GM12878 (cell line): Measurements from ENCODE around the gene DGAT2. TPM values are rescaled to one million over a fixed set of nuclear protein-coding genes. Genes with fewer than 3 reads are reported as not detected.

ENCODE experiments used
- ATAC-seq: fragments of 200-7000 bp; cut with Tn5 transposase; 3 replicates; pipeline ENCODE4 v1.9.1; 2020; ENCODE audit warnings: mild to moderate bottlenecking, moderate library complexity
- BruUV-seq: library from RNA; stranded (reverse); fragments of 400-500 nt; replicated peaks from 2 replicates; lab custom pipeline; 2021; lab: Mats Ljungman, UMichigan
- CTCF ChIA-PET: fragments of 300-600 bp; sonication (Branson Sonifier 250); formaldehyde crosslinking; extraction: SDS; loops from one replicate; lab custom pipeline; 2021; ENCODE audit warnings: inconsistent platforms; lab: Yijun Ruan, JAX
- POLR2A ChIA-PET: fragments of 350-600 bp; formaldehyde crosslinking; extraction: SDS; loops from one replicate; lab custom pipeline; 2021; ENCODE audit warnings: inconsistent platforms; lab: Charles Lee
- RAD21 ChIA-PET: fragments of 300-600 bp; sonication (Branson Sonifier 250); formaldehyde crosslinking; loops from one replicate; lab custom pipeline; 2023; ENCODE audit warnings: antibody characterized with exemption; ENCODE audit not compliant: unreplicated experiment; lab: Charles Lee
- SMC1A ChIA-PET: fragments of 300-600 bp; sonication (Branson Sonifier 250); formaldehyde crosslinking; loops from one replicate; lab custom pipeline; 2023; ENCODE audit not compliant: unreplicated experiment, uncharacterized antibody; lab: Charles Lee
- DNase-seq: peaks from one replicate; pipeline ENCODE4 v3.0.0-alpha.2; 2011; ENCODE audit warnings: low read depth, low spot score
- FAIRE-seq: peaks from 3 replicates; lab custom pipeline; 2011; peaks lifted over from hg19 to GRCh38; lab: Jason Lieb, UNC
- H2AFZ ChIP-seq: 2 replicates; pipeline ENCODE4 v1.6.0; 2011; ENCODE audit warnings: low read depth, low read length, control low read depth; ENCODE audit not compliant: control insufficient read depth
- H3K27ac ChIP-seq: 2 replicates; pipeline ENCODE4 v1.5.1; 2011; ENCODE audit warnings: control low read depth; ENCODE audit not compliant: control insufficient read depth, insufficient read depth
- H3K27me3 ChIP-seq, 2 experiments: replicated peaks in 1 of 2; 2 replicates each; pipeline versions ENCODE4 v1.6.0 to v1.6.1; 2011; ENCODE audit warnings: low read length in 1 of 2; ENCODE audit not compliant: control insufficient read depth in 2 of 2, insufficient read depth in 2 of 2
- H3K36me3 ChIP-seq, 2 experiments: 2 replicates each; pipeline ENCODE4 v1.5.1; 2011; ENCODE audit warnings: low read length in 1 of 2; ENCODE audit not compliant: control insufficient read depth in 2 of 2, insufficient read depth in 2 of 2
- H3K4me1 ChIP-seq: 2 replicates; pipeline ENCODE4 v1.6.1; 2011; ENCODE audit warnings: mild to moderate bottlenecking, low read length, moderate library complexity, mixed read lengths; ENCODE audit not compliant: control insufficient read depth, insufficient read depth
- H3K4me2 ChIP-seq: 2 replicates; pipeline ENCODE4 v1.6.0; 2011; ENCODE audit warnings: control low read depth; ENCODE audit not compliant: control insufficient read depth, insufficient read depth
- H3K4me3 ChIP-seq: fragments of 200-600 bp; sonication (generic); 2 replicates; pipeline ENCODE4 v1.5.1; 2016
- H3K79me2 ChIP-seq: 2 replicates; pipeline ENCODE4 v1.6.0; 2011; ENCODE audit warnings: low read length; ENCODE audit not compliant: control insufficient read depth, insufficient read depth
- H3K9ac ChIP-seq: 2 replicates; pipeline ENCODE4 v1.8.0; 2011; ENCODE audit warnings: low read length, control low read depth, mixed read lengths; ENCODE audit not compliant: control insufficient read depth, insufficient read depth
- H3K9me3 ChIP-seq: replicated peaks from 3 replicates; pipeline ENCODE4 v1.5.1; 2011; ENCODE audit warnings: mild to moderate bottlenecking, low read length; ENCODE audit not compliant: control insufficient read depth, insufficient read depth
- H4K20me1 ChIP-seq: 2 replicates; pipeline ENCODE4 v1.6.0; 2011; ENCODE audit not compliant: control insufficient read depth, insufficient read depth
- ATF3 ChIP-seq: IDR thresholded peaks from 2 replicates; pipeline ENCODE4 v1.6.1; 2011; ENCODE audit warnings: low read depth, mild to moderate bottlenecking, low read length, moderate library complexity, borderline replicate concordance; ENCODE audit errors: extremely low read depth
- BCL3 ChIP-seq: IDR thresholded peaks from 2 replicates; pipeline ENCODE4 v1.6.1; 2011; ENCODE audit warnings: borderline replicate concordance, low read depth, mild to moderate bottlenecking, moderate library complexity, low read length; ENCODE audit not compliant: insufficient read depth, poor library complexity, severe bottlenecking
- BHLHE40 ChIP-seq, 2 experiments: fragments of 450-650 bp in 1 of 2; IDR thresholded peaks; 2 replicates each; pipeline ENCODE4 v1.6.1; 2011 to 2017; ENCODE audit warnings: low read depth in 2 of 2, borderline replicate concordance in 1 of 2, improper control_type of control experiment in 1 of 2, low read length in 1 of 2, mild to moderate bottlenecking in 1 of 2
- CBX3 ChIP-seq: fragments of 200-600 bp; sonication (generic); IDR thresholded peaks from 2 replicates; pipeline ENCODE4 v1.6.1; 2016; ENCODE audit warnings: low read depth, borderline replicate concordance
- CEBPB ChIP-seq, 2 experiments: fragments of 150-350 bp in 1 of 2; IDR thresholded peaks; 2 replicates each; pipeline ENCODE4 v1.6.1; 2012 to 2014; ENCODE audit warnings: low read depth in 2 of 2, low read length in 2 of 2, borderline replicate concordance in 1 of 2, inconsistent platforms in 1 of 2
- EGR1 ChIP-seq, 2 experiments: IDR thresholded peaks; 1 replicate in 1 of 2; 2 replicates in 1 of 2; pipeline ENCODE4 v1.6.1; 2011 to 2012; ENCODE audit warnings: low read depth in 2 of 2, low read length in 2 of 2, borderline replicate concordance in 1 of 2, mild to moderate bottlenecking in 1 of 2, moderate library complexity in 1 of 2
- ELK1 ChIP-seq: IDR thresholded peaks from 2 replicates; pipeline ENCODE4 v1.6.1; 2012; ENCODE audit warnings: low read depth, low read length, improper control_type of control experiment
- ETV6 ChIP-seq, 2 experiments: fragments of 450-650 bp in 1 of 2; IDR thresholded peaks in 1 of 2; conservative IDR thresholded peaks in 1 of 2; 2 replicates each; pipeline ENCODE4 v1.6.1; 2014; ENCODE audit warnings: antibody characterized with exemption in 1 of 2, borderline replicate concordance in 1 of 2, low read depth in 1 of 2, mild to moderate bottlenecking in 1 of 2, moderate library complexity in 1 of 2
- MEF2A ChIP-seq: IDR thresholded peaks from 2 replicates; pipeline ENCODE4 v1.6.1; 2011; ENCODE audit warnings: low read depth, mild to moderate bottlenecking, low read length, moderate library complexity; ENCODE audit not compliant: insufficient read depth
- MYB ChIP-seq: fragments of 150-350 bp; IDR thresholded peaks from 2 replicates; pipeline ENCODE4 v1.6.1; 2014; ENCODE audit warnings: mild to moderate bottlenecking, low read depth, low read length, borderline replicate concordance
- NKRF ChIP-seq: fragments of 450-650 bp; conservative IDR thresholded peaks from 2 replicates; pipeline ENCODE4 v1.6.1; 2017; ENCODE audit warnings: mild to moderate bottlenecking, moderate library complexity
- RAD51 ChIP-seq: fragments of 450-650 bp; IDR thresholded peaks from 2 replicates; pipeline ENCODE4 v1.6.1; 2016; ENCODE audit warnings: moderate library complexity, mild to moderate bottlenecking, inconsistent platforms
- SMARCA5 ChIP-seq: fragments of 450-650 bp; IDR thresholded peaks from 2 replicates; pipeline ENCODE4 v1.6.1; 2017; ENCODE audit warnings: mild to moderate bottlenecking
- TARDBP ChIP-seq: IDR thresholded peaks from 2 replicates; pipeline ENCODE4 v1.6.1; 2016; ENCODE audit warnings: borderline replicate concordance
- TCF12 ChIP-seq: IDR thresholded peaks from 2 replicates; pipeline ENCODE4 v1.6.1; 2011; ENCODE audit warnings: low read depth, mild to moderate bottlenecking, low read length
- ZBED1 ChIP-seq: IDR thresholded peaks from 2 replicates; pipeline ENCODE4 v1.6.1; 2016; ENCODE audit warnings: borderline replicate concordance
- WGBS: methylation state at CpG from one replicate; pipeline ENCODE4 v1.1.6; 2016; ENCODE audit warnings: low lambda C conversion rate; ENCODE audit not compliant: insufficient replicate concordance, insufficient coverage; ENCODE audit errors: missing lambda C conversion rate; 5-methylcytosine and 5-hydroxymethylcytosine counted together
- in situ Hi-C: fragments of 300-500 bp; cut with MboI; formaldehyde crosslinking; loops from 9 replicates; pipeline ENCODE4 v1.14.3; 2018; ENCODE audit warnings: mixed read lengths
- intact Hi-C: fragments of 100-400 bp; cut with micrococcal nuclease; formaldehyde crosslinking; loops from one replicate; pipeline ENCODE4 v1.14.2; 2022; ENCODE audit not compliant: unreplicated experiment
- polyA plus RNA-seq, 11 experiments: library from polyadenylated mRNA; depleted of rRNA in 4 of 11; unstranded in 6 of 11; stranded (reverse) in 5 of 11; fragments of >200 nt; fragmentation: Nextera tagmentation in 4 of 11; fragmentation: Illumina TruSeq in 1 of 11; extraction: Ambion mirVana in 4 of 11; extraction: Trizol in 1 of 11; gene quantifications; 1 replicate in 1 of 11; 2 replicates in 10 of 11; pipeline versions ENCODE4 v1.2.1 to v1.2.3, GENCODE V29; 2011 to 2016; ENCODE audit warnings: inconsistent platforms in 2 of 11, missing spikeins in 2 of 11, low read depth in 1 of 11
- total RNA-seq, 4 experiments: library from RNA; depleted of rRNA in 3 of 4; stranded (reverse); fragments of >200 nt in 3 of 4; fragmentation: Illumina TruSeq in 1 of 4; extraction: Trizol in 1 of 4; gene quantifications; 2 replicates each; pipeline versions ENCODE4 v1.2.1 to v1.2.3, GENCODE V29; 2013 to 2021

Gene DGAT2
- total and polyA plus RNA-seq, 10 of the 15 experiments (the other 5 are each of a cell fraction or from before 2014, with no cell fraction given) = 5.1 to 25.9 (median 17.6) TPM

- DNase-seq (no peak), FAIRE-seq (no peak), ATAC-seq (no peak)
- no peak overlapping the region for H3K9ac ChIP-seq
- ChIA-PET CTCF (no interaction called here), POLR2A (no interaction called here), RAD21 (interaction anchor here (3.7 kb wide), 1 partner anchor 19 kb away, joined by 21 read pairs; no protein-coding TSS in a partner anchor), SMC1A (interaction anchor here (0.8 kb wide), 1 partner anchor 35 kb away, joined by 3 read pairs; no protein-coding TSS in a partner anchor)
- H3K36me3 ChIP-seq = no peaks in the 10 kb centered on the region
- H3K27ac ChIP-seq = peak overlapping the region; percentile 90
- intact Hi-C loops = loop anchor here (1.0 to 10.0 kb wide), 3 partner anchors 44 to 205 kb away; partner anchors contain the start of gene SERPINH1
- H3K4me1 ChIP-seq = peaks cover 38% of the 10 kb centered on the region
- no TSS peak for BruUV-seq
- in situ Hi-C loops = loop anchor here (5.0 kb wide), 1 partner anchor 40 kb away; no protein-coding TSS in a partner anchor
- H3K9me3 ChIP-seq = no peaks in the 10 kb centered on the region
- H3K4me2 ChIP-seq = peak overlapping the region; percentile 95
- peak overlapping the region; percentile 97 for H2AFZ ChIP-seq
- WGBS = 8% methylated on average over 1 of the region's 1 CpG
- TF ChIP-seq ATF3 (no peak), TCF12 (no peak), RAD51 (no peak), NKRF (no peak), SMARCA5 (no peak), BCL3 (no peak), BHLHE40 (IDR thresholded peaks at IDR 0.05; ENCODE audit: borderline replicate concordance in 1 of 2, low read depth in 2 of 2, low read length in 1 of 2) (no peak), CBX3 (no peak), ZBED1 (no peak), MEF2A (no peak), ETV6 (conservative IDR thresholded peaks at IDR 0.05 in 1 of 2, IDR thresholded peaks at IDR 0.05 in 1 of 2; ENCODE audit: borderline replicate concordance in 1 of 2, low read depth in 1 of 2) (no peak), TARDBP (no peak), ELK1 (no peak), EGR1 (IDR thresholded peaks at IDR 0.05; ENCODE audit: borderline replicate concordance in 1 of 2, low read depth in 2 of 2, low read length in 2 of 2) (no peak), CEBPB (IDR thresholded peaks at IDR 0.05; ENCODE audit: borderline replicate concordance in 1 of 2, low read depth in 2 of 2, low read length in 2 of 2) (no peak), MYB (no peak)
- H4K20me1 ChIP-seq = no peaks in the 10 kb centered on the region
- H3K27me3 ChIP-seq = no peaks in the 10 kb centered on the region
- 0 out of 2 replicates have a peak overlapping the region, but pooled peaks have one; percentile 2 for H3K4me3 ChIP-seq
- H3K79me2 ChIP-seq = peaks cover 6% of the 10 kb centered on the region; the same call in 1 of the 2 replicates
These were observed 826 bp upstream of the DGAT2 start for GRCh38 chr11:75767793-75768111.
